ENCODE results near the gene TBC1D5.

DNA sequence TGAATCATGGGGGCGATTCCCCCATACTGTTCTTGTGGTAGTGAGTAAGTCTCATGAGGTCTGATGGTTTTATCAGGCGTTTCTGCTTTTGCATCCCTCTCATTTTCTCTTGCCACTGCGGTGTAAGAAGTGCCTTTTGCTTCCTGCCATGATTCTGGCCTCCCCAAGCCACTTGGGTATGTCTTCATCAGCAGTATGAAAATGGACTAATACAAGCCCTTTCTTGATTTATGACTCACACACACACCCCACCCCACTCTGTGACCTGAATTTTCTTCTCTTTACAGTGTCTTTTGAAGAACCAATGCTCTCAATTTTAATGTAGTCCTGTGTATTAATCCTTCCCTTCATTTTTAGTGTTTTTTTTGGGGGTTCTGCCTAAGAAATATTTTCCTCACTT is 612.9 kb downstream of the TBC1D5 start:
- TF ChIP-seq, protein P1, sequence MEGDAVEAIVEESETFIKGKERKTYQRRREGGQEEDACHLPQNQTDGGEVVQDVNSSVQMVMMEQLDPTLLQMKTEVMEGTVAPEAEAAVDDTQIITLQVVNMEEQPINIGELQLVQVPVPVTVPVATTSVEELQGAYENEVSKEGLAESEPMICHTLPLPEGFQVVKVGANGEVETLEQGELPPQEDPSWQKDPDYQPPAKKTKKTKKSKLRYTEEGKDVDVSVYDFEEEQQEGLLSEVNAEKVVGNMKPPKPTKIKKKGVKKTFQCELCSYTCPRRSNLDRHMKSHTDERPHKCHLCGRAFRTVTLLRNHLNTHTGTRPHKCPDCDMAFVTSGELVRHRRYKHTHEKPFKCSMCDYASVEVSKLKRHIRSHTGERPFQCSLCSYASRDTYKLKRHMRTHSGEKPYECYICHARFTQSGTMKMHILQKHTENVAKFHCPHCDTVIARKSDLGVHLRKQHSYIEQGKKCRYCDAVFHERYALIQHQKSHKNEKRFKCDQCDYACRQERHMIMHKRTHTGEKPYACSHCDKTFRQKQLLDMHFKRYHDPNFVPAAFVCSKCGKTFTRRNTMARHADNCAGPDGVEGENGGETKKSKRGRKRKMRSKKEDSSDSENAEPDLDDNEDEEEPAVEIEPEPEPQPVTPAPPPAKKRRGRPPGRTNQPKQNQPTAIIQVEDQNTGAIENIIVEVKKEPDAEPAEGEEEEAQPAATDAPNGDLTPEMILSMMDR (conservative IDR thresholded peaks at IDR 0.05) = no peak
- no peak for TF ChIP-seq ZFX (IDR thresholded peaks at IDR 0.05)
